NCI-H1105 (cell line): ENCODE data around the gene LRRC3C.

Experiments used
- DNase-seq: peaks from one replicate; lab custom pipeline; 2025; lab: John Stamatoyannopoulos, UW

The LRRC3C gene

GRCh38 chr17:39975801-39976200 is 48.3 kb downstream of the LRRC3C start:
- no peak for DNase-seq

GRCh38 chr17:39979016-39979670 is 51.6 kb downstream of the LRRC3C start:
- no peak for DNase-seq

GRCh38 chr17:39979893-39980350 is 52.4 kb downstream of the LRRC3C start:
- peak; percentile 12 for DNase-seq

GRCh38 chr17:39980351-39981206 is 53.0 kb downstream of the LRRC3C start, which contains the start of gene PSMD3:
TSS of gene PSMD3 (plus strand) at chr17:39980807. CDS start at chr17:39980971, 164 bp downstream.
- peak; percentile 99 for DNase-seq

- no peak for DNase-seq
These were observed 53.7 kb downstream of the LRRC3C start for GRCh38 chr17:39981207-39981741.

- DNase-seq, result no peak
These were observed 54.3 kb downstream of the LRRC3C start for GRCh38 chr17:39981766-39982375.

GRCh38 chr17:39988206-39988810 is 60.8 kb downstream of the LRRC3C start:
- DNase-seq, result no peak

GRCh38 chr17:39994448-39994847 is 66.9 kb downstream of the LRRC3C start:
- no peak for DNase-seq
